HG03520 (cell line): ENCODE data around the gene ETS2.

Experiments
- ATAC-seq: cut with Tn5 transposase; IDR thresholded peaks from one replicate; pipeline ENCODE4 v1.9.1; 2021; ENCODE audit warnings: mild to moderate bottlenecking, moderate library complexity; ENCODE audit not compliant: unreplicated experiment

Gene ETS2

GRCh38 chr21:38777531-38777930 lies 28.2 kb upstream of the ETS2 start:
- no peak for ATAC-seq

- ATAC-seq = peak; percentile 69
Observed at GRCh38 chr21:38780879-38781278, 24.9 kb upstream of the ETS2 start.

GRCh38 chr21:38784458-38785266 lies 21.1 kb upstream of the ETS2 start:
- no peak for ATAC-seq

- ATAC-seq = no peak
Observed at GRCh38 chr21:38785483-38785882, 20.2 kb upstream of the ETS2 start.

- ATAC-seq = no peak
Observed at GRCh38 chr21:38787016-38787415, 18.7 kb upstream of the ETS2 start.

GRCh38 chr21:38787461-38788274 lies 18.1 kb upstream of the ETS2 start:
- peak; percentile 46 for ATAC-seq

GRCh38 chr21:38788275-38788905 lies 17.3 kb upstream of the ETS2 start:
- no peak for ATAC-seq

GRCh38 chr21:38789275-38789674 lies 16.5 kb upstream of the ETS2 start:
- ATAC-seq = no peak

GRCh38 chr21:38790059-38790458 lies 15.7 kb upstream of the ETS2 start:
- ATAC-seq = no peak

- ATAC-seq = no peak
Observed at GRCh38 chr21:38790961-38791360, 14.8 kb upstream of the ETS2 start.

- ATAC-seq = no peak
Observed at GRCh38 chr21:38792676-38793459, 12.9 kb upstream of the ETS2 start.

GRCh38 chr21:38793926-38794713 lies 11.6 kb upstream of the ETS2 start:
- no peak for ATAC-seq

- no peak for ATAC-seq
Observed at GRCh38 chr21:38794978-38795377, 10.8 kb upstream of the ETS2 start.

GRCh38 chr21:38795475-38795874 lies 10.3 kb upstream of the ETS2 start:
- no peak for ATAC-seq

GRCh38 chr21:38796424-38796823 lies 9.3 kb upstream of the ETS2 start:
- no peak for ATAC-seq

GRCh38 chr21:38797470-38797869 lies 8.3 kb upstream of the ETS2 start:
- no peak for ATAC-seq

- ATAC-seq = no peak
Observed at GRCh38 chr21:38798081-38798480, 7.6 kb upstream of the ETS2 start.

GRCh38 chr21:38798481-38798882 lies 7.2 kb upstream of the ETS2 start:
- ATAC-seq = no peak

GRCh38 chr21:38800046-38800758 lies 5.5 kb upstream of the ETS2 start:
- ATAC-seq = no peak
